Inflammatory macrophage treated with lipopolysaccharide for 1 hour (primary cell): Measurements from ENCODE around the gene ZC4H2.
A peak's percentile ranks its signal among the peaks of the same experiment; 100 is the strongest.
"Not testable (repeated sequence)": the region's sequence is repeated elsewhere in the genome, so short reads cannot be mapped to it uniquely, and the experiment has no call there.

Experiments used
- DNase-seq, 2 donors: peaks; one replicate each; pipeline ENCODE4 v3.0.0-alpha.2; 2020 to 2022

ZC4H2 gene, protein sequence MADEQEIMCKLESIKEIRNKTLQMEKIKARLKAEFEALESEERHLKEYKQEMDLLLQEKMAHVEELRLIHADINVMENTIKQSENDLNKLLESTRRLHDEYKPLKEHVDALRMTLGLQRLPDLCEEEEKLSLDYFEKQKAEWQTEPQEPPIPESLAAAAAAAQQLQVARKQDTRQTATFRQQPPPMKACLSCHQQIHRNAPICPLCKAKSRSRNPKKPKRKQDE

DNA sequence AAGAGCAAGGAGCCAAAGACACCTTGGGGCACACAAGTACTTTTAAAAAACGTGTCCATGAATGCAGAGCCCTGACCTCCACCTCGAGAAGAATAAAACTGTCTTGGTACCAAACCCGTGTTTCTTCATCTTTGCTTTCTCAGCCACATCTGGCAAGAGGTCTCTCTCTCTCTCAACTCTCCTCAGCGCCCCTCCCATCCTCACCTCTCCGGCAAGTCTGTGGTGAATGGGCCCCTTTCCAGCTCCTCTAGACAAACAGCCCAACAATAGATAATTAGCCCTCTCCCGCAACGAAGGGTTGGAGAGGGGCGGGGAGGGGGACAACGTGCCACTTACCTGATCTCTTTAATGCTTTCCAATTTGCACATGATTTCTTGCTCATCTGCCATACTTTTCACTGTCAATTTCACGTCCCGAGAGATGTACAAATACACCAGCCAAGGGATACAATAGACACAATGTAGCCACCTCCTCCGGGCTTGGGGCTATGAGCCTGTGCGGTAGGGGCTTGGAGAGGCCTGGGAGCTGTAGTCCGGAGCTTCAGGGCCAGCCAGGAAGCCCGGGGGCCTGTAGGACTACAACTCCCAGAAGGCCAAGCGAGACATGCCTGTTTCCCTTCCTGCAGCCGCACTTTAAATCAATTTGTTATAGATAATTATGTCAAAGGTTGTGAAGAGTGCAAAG, at the start of gene ZC4H2:
Gene ZC4H2, minus strand, starts transcription at position 462 of the 684 bp plus-strand sequence. Its CDS starts 73 bp downstream, at position 389.
- peak; percentile 49 to 65 for DNase-seq

DNA sequence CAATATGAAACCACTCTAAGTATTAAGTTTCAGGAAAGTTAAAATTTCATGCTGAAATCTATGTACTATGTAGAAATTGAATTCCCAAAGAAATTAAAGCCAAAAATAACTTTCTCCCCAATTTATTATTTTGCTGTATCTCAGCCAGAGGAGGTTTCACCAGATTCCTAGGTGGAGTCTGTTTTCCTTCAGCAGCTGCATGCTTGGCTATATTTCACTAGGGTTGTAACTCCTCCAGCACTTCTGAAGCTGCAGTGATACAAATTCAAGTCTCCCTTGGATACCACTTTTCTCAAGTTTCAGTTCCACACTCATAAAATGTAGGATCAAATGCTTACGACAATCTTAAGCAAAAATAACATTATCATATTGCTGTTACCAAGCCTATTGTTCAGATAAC, 41.2 kb upstream of the ZC4H2 start:
- no peak for DNase-seq

DNA sequence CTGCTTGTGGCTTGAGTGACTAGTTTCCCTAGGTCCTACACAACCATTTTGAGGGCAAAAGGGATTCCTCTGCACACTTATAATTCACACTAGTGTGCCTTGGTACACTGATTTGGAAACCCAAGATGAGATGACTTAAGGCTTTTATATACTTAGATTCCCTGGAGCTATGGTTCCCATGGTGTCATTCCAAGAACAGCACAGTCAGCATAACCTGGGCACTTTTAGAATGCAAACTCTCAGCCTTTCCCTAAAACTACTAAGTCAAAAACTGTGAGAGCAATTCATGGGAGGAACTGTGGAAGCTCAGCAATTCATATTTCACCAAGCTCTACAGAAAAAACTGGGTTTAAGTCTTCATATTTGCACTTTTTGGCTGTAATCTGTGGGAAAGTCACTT, 38.0 kb upstream of the ZC4H2 start:
- no peak for DNase-seq

DNA sequence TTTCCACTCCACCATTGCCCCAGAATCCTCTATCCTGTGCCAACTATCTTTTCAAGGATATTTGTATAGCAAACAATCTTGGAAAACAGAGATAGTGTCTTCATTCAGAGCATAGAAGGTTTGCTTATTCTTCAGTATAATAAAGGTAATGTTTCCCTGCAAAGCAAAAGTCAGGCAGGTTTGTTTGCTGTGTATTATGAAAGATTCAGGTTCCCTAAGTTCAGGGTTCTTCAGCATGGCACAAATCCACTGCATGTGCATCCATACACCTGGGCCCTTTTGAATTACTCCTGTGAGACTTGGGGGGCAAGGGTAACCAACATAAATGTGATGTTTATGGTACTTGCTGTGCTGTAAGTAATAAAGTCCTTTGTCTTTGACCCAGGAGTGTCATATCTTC, 33.2 kb upstream of the ZC4H2 start:
- DNase-seq: no peak

DNA sequence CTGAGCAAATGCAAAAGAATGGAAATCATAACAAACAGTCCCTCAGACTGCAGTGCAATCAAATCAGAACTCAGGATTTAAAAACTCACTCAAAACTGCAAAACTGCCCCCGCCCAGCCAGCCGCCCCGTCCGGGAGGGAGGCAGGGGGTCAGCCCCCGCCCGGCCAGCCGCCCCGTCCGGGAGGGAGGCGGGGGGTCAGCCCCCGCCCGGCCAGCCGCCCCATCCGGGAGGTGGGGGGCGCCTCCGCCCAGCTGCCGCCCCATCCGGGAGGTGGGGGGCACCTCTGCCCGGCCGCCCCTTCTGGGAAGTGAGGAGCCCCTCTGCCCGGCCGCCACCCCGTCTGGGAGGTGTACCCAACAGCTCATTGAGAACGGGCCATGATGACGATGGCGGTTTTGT, 26.0 kb upstream of the ZC4H2 start:
- DNase-seq: not testable (repeated sequence)

DNA sequence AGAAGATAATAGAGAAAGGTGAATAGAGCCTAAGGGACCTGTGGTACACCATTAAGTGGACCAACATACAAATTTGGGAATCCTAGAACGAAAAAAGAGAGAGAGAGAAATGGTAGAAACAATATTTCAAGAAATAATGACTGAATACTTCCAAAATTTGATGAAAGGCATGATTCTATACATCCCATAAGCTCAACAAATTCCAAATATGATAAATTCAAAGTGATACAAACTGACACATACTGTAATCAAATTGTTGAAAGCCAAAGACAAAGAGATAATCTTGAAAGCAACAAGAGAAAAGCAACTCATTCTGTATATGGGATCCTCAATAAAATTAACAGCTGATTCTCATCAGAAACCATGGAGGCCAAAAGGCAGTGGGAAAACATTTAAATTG, 20.6 kb upstream of the ZC4H2 start:
- DNase-seq: no peak

DNA sequence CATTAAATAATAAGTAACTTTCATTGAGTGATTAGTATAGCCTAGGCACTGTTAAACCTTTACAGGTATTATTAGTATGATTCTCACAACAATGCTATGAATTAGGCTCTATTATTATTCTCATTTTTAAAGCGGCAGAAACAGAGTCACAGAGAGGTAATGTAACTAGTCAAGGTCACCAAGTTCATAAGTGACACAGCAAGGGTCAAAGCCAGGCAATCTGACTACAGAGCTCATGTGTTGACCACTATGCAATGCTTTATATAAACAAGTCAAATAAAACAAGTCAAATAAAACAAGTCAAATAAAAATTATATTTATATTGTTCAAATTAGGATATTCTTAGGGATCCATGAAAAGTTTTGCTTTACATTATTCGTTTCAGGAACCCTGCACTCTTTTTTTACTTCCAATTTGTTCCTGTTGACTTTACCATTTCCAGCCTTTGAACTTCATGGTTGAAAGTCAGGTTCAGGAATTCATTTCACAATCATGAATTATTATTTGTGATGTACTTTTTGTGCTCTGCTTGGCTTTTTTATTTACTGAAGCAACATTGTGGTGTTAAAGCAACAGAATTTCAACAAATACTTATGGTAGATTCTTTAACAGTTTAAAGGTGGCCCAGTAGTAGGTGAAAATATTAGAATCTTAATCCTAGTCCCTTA, 18.0 kb upstream of the ZC4H2 start:
- DNase-seq: no peak

DNA sequence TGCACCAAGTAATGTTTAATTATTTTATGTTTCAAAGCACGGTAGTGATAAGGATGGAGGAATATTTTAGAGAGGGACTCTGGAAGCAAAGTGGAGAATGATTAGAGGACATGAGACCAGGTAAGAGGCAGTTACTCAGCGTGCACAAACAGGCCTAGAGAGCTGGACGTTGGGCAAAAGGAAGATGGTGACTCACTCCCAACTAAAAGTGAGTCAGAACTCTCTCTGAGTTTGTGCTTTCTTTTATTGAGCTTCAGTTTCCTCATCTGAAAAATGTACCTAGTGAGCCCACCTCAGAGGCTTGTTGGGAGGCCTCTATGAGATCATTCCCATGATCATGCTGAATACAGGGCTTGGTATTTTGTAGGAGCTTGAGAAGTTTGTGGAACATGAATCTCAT, 1.6 kb upstream of the ZC4H2 start:
- DNase-seq: no peak

DNA sequence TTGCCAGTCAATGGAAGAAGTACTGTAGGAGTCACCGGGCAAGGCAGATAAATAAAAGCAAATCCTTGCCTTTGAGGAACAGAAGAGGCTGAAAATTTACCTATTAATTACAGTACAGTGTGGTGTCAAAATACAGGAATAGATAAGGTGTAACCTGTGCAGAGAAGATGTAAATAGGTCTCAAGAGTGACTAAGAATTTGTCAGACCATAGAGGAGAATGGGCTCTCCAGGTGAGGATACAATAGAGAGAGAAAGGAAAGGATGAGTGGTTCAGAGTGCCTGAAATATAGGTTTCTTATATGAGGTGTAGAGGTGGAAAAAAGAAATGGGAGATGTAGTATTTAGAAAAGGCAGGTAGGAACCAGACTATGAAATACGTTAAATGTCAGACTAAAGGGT, 801 bp upstream of the ZC4H2 start:
- no peak for DNase-seq

DNA sequence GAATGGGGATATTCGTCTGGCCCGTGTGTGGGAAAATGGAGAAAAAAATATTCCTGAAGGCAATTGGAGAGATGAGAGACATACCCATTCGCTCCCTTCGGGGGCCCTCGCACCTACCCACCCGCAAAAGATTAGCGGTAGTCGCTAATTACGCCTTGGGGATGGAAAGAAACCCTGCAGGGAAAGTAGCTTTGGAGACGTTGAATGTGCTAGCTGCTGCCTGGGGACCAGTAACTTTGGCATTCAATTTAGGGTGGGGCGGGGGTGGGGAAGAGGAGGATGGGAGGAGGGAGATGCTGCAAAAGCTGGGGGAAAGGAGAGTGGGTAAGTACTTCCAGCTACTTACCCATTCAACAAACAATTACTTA, 407 bp upstream of the ZC4H2 start:
- DNase-seq: no peak

DNA sequence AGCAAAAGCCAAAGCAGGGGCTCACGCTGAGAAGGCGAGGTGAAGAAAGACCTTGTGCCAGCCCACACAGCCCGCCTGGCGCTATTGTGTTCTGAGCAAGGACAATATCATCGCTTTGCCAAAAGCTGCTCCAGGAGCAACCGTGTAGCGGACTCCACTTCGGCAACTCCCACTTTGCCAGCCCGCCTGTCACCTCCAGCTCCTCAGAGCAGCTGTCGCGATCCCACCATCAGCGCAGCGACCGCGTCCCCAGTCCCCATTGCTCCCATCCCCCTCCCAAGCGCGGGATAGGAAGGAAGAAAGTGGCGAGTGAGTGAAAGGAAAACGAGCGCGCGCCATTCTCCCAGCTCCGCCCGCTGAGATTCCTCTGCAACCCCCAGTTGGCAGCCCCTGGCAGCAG, 759 bp downstream of the ZC4H2 start:
- peak; percentile 1 to 8 for DNase-seq

DNA sequence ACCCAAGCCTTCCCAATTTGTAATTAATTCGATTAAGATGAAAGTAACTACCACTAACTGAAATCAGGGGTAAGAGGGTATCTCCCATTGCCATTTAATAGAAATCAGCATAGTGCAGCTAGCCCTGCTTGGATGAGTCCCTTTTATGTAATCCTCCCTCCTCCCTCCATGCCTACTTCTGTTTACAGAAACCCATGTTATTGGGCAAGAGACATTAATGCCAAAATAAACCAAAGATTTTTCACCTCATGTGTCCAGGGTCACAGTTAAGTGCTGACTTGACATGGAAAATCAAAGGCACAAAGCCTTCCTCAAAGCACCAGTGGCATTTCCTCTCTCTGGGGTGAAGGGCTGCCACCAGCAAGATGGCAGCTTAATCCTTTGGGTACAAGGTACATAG, 50.8 kb downstream of the ZC4H2 start:
- no peak for DNase-seq

DNA sequence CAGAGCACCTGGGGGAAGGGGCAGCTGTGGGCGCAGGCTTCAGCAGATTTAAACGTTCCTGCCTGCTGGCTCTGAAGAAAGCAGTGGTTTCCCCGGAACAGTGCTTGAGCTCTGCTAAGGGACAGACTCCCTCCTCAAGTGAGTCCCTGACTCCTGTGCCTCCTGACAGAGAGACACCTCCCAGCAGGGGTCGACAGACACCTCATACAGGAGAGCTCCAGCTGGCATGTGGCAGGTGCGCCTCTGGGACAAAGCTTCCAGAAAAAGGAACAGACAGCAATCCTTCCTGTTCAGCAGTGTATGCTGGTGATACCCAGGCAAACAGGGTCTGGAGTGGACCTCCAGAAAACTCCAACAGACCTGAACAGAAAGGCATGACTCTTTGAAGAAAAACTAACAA, 68.1 kb downstream of the ZC4H2 start:
- no peak for DNase-seq

DNA sequence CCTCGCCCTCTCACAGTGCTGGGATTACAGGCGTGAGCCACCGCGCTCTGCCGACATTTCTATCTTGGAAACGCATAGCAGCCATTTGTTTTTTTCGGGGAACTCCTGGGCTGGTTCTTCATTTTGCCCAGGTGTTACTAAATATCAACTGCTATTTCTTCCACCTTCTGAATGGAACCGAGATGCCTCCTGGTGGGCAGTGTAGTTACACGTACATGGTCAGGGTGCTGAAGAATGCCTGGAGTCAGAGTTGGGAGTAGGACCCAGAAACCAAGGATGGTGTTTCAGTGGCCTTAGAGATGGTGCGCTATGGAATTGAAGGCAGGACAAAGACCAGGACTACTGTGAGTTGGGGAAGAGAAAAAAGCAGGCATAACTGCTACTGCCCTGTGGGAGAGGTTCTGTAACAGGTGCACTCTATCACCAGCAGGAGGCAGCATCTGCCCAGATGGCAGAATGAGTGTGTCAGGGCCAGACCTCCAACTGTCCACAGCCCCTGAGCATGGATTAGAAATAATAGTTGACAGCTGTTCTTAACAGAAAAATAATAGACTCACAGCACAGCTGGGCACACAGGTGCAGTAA, 81.7 kb downstream of the ZC4H2 start:
- DNase-seq: peak; percentile 6 to 39

DNA sequence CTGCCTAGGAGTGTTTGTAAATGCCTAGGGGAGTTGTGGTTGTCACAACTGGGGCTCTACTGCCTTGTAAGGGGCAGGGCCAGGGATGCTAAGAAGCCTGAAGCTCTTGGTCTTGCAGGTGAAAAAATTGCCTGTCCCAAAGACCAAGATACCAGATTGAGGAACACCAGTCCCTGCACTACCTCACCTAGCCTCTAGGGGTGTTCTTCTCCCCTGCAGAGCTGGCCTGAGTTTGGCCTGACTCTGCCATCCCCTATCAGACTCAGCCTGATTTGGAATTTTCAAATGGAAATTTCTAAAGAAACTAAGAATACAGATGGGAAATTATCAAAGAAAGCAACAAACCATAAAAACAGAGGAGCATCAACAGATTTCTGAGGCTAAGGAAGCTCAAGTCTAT, 90.4 kb downstream of the ZC4H2 start:
- peak in 1 of 2 donors; percentile 3 for DNase-seq

DNA sequence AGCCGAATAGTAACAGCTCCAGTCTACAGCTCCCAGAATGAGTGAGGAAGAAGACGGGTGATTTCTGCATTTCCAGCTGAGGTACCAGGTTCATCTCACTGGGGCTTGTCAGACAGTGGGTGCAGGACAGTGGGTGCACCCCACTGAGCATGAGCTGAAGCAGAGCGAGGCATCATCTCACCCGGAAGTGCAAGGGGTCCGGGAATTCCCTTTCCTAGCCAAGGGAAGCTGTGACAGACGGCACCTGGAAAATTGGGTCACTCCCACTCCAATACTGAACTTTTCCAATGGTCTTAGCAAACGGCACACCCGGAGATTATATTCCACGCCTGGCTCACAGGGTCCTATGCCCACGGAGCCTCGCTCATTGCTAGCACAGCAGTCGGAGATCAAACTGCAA, 97.5 kb downstream of the ZC4H2 start:
- DNase-seq: not testable (repeated sequence)

DNA sequence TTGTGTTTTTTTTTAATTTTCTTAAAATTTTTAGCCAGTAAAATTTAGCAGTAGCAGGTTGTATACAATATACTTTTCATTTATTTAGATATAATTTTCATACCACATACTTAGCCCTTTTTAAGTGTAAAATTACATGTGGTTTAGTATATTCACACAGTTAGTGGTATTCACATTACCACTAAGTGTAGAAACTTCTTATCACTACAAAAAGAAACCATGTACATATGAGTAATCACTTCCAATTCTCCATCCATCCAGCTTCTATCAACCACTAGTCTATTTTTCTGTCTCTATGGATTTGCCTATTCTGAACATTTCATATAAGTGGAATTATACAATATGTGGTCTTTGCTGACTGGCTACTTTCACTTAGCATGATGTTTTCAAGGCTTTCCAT, 109.0 kb downstream of the ZC4H2 start:
- no peak for DNase-seq
